HG03045 (cell line): ENCODE results near the gene PDZD4.

Experiments
- ATAC-seq: cut with Tn5 transposase; IDR thresholded peaks from one replicate; pipeline ENCODE4 v1.9.1; 2021; ENCODE audit warnings: mild to moderate bottlenecking, moderate library complexity; ENCODE audit not compliant: unreplicated experiment

Gene PDZD4

DNA sequence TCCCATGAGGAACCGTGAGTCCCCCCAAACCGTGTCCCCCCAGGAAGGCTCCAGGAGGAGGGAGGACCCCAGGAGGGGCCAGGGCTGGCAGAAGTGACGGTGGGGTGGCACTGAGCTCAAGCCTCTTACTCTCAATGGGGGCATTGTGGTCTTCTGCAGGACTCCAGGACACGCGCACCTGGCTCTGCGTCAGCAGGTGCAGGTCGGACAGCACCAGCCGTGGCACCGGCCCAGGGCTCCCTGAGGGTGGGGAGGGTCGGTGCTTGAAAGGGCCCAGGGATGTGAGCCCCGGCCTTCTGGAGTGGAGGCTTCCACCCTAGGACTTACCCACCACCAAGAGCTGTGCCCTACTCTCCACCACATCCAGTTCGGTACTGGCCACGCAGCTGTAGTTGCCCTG, 37.3 kb upstream of the PDZD4 start:
- ATAC-seq: no peak

GRCh38 chrX:153867139-153867538, 36.8 kb upstream of the PDZD4 start:
- no peak for ATAC-seq

DNA sequence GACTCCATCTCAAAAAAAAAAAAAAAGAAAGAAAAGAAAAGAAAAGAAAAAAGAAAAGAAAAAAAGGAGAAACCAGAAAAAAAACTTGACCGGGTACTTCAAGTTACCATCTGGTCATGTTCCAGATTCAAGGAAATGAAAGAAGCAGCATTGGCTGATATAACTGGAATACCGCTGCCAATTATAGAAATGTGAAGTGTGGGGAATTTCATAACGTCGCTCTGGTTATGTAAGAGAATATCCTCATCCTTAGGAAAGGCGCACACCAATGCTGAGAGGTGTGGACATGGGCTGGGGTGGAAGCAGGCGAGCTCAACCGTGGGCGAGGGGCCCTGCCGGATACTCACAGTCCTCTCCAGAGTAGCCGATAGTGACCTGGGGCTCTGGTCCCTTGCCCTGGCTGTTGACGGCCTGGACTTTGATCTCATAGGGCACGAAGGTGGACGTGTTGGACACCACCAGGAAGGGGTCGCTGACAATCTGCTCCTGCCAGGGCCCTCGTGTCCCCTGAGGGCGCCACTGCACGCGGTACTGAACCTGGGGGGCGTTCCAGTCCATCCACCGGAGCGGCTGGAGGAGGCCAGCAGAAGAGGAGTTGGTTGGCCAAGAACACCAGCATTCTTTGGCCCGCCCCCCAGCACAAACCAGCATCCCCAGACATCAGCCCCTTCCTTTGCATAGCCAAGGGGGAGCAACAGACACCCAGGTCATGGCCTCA, 36.1 kb upstream of the PDZD4 start:
- no peak for ATAC-seq

DNA sequence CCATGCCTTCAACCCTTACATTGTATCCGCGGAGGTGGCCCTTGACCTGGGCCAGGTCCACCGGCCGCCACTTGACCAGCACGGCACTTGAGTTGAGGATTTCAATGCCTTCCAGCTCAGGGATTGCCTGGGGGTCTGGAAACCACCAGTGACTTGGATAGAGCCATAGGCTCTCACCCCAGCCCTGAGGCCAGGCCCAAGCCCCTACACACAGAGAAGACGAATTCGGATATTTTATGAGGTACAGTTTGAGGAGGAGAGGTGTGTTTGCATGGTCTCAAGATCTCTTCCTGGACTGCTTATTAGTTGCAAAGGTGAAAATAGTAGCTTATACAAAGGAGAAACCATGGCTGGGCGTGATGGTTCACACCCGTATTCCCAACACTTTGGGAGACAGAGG, 35.3 kb upstream of the PDZD4 start:
- ATAC-seq: no peak

GRCh38 chrX:153865321-153865580, 34.9 kb upstream of the PDZD4 start:
- no peak for ATAC-seq

- no peak for ATAC-seq
Measured at GRCh38 chrX:153864561-153865320, 34.4 kb upstream of the PDZD4 start.

GRCh38 chrX:153864101-153864500, 33.8 kb upstream of the PDZD4 start:
- no peak for ATAC-seq

DNA sequence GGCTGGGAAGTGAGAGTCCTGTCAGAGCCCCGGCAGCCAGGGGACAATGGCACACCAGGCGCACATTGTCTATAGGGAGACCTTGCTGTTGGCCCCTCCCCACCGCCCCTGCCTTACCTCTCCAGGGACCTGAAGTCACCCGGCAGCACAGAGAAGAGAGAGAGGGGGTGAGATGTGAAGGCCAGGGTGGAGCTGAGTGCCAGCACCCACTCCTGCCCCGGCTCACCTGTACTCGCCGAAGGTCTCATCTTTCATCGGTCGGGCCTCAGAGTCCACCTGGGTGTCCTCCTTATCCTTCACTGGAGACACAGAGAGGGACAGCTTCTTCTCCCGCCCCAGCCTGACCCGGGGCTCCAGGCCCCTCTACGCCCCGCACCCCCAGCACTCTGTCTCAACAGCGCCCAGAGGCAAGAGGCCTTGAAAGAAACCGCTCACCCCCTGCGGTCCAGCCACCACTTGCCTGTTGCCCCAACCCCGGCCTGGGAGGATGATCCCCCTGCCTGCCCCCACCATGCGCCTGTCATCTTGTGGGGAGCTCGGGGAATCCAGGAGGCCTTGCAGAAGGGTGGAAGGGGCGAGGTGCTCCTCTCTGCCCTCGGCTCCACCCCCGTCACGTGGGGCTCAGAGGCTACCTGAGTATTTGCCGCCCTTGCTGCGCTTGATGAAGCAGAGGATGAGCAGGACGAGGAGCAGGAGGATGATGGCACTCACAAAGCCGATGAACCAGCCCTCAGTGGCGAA, 33.1 kb upstream of the PDZD4 start:
- ATAC-seq: no peak

DNA sequence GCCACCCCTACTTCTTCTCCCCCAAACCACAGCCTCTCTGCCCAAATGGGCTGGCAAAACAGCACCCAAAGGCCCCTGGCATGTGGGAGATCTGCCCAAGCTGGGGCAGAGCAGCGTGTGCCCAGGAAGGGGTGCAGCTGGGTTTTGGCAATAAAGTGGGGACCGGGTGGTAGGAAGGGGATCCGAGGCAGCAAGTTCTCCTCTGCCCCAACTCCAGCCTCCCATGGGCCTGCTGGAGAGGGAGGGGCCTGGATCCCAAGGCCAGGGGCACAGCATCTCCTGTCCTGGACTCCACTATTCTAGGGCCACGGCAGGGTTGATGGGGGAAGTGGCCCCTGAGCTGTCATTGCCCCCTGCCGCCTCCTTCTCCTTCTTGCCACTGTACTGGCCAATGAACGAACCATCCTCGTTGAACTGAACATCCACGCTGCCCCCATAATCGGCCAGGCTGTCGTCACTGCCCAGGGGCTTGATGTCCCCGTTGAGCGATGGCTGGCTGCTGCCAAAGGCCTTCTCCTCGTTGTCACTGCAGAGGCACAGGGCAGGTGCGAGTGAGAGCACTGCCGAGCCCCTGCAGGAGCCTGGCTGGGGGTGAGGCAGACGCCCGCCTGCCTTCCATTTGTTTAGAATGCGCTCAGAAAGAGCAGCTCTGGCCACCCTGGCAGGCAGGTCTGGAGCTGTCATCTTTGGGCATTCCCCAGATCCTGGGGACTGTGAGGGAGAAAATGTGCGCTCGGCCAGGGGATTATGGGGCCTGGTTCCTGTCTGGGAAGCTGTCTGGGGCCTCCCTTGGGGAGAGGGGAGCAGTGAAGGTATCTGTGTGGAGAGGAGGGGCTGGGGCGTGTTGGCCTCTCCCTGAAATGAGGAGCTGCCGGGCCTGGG, 32.3 kb upstream of the PDZD4 start:
- no peak for ATAC-seq

DNA sequence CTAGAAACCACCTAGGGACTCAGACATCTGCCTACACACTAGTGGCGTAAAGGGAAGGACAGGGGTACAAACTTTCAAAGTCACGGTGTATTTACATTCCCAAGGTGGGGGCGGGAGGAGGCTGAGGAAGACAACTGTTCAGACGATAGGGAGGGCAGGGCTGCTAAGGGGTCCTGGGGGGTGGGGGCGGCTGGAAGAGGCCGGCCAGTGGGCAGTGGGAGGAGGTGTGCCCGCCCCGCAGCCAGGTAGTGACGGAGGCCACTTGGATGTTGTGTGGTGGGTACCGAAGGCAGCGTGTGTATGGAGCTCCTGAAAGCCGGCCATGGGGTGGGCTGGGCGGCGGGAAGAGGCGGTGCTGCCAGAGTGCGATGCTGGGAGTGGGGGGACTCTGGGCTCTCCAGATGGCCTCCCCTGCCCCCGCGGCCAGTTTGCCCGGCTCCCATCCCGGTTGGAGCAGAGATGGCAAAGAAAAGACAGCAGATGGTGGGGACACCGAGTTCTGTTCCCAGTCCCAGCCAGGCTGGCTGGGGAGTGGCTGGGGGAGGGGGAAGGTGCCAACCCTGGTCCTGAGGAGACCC, 31.5 kb upstream of the PDZD4 start:
- no peak for ATAC-seq

GRCh38 chrX:153861151-153861550, 30.8 kb upstream of the PDZD4 start:
- ATAC-seq: no peak

DNA sequence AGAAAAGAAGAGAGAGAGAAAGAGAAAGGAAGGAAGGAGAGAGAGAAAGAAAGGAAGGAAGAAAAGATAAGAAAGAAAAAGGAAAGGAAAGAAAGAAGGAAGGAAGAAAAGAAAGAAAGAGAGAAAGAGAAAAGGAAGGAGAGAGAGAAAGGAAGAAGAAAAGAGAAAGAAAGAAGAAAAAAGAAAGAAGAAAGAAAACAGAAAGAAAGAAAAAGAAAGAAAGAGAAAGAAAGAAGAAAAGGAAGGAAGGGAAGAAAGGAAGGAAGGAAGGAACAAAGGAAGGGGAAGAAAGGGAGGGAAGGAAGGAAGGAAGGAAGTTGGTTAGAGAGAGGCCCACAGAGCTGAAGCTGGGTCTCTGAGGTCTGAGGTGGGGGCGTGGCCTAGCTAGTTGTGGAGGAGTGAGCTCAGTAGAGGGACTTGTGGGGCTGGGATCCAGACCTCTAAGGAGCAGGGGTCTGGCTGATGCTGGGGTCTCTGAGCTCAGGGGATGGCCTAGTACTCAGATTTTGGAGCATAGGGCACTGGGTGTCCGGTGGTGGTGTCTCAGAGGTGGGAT, 27.1 kb upstream of the PDZD4 start:
- ATAC-seq: no peak

GRCh38 chrX:153854702-153855101, 24.4 kb upstream of the PDZD4 start:
- no peak for ATAC-seq

GRCh38 chrX:153853902-153854267, 23.5 kb upstream of the PDZD4 start:
- no peak for ATAC-seq

- no peak for ATAC-seq
Measured at GRCh38 chrX:153853180-153853901, 23.0 kb upstream of the PDZD4 start.

DNA sequence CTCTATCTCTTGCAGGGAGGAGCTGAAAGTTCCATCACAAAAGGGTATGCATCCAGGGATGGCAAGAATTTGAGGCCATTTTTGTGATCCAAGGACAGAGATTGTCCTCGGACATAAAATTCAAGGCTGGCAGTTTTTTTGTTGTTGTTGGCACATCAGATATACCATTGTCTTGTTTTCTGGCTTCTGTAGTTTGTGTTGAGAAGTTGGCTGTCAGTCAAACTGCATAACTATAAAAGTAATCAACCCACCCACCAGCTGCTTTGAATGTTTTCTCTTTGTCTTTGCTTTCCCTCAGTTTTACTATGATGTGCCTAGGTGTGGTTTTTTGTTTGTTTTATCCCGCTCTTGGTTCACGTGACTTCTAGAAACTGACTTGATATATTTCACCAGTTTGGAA, 21.6 kb upstream of the PDZD4 start:
- ATAC-seq: no peak

GRCh38 chrX:153848325-153848724, 18.0 kb upstream of the PDZD4 start:
- ATAC-seq: no peak

GRCh38 chrX:153845842-153846241, 15.5 kb upstream of the PDZD4 start:
- no peak for ATAC-seq

- ATAC-seq: no peak
Measured at GRCh38 chrX:153845195-153845594, 14.9 kb upstream of the PDZD4 start.

- no peak for ATAC-seq
Measured at GRCh38 chrX:153844509-153845082, 14.3 kb upstream of the PDZD4 start.
